OCI-LY3 (cell line): Measurements from ENCODE around the gene CYP27B1.

Experiments used
- H2AFZ ChIP-seq: fragments of 200-600, 300-600 bp; shearing (Covaris generic); 2 replicates; pipeline ENCODE4 v1.6.0; 2014; ENCODE audit warnings: antibody characterized with exemption, low read depth, low read length
- H3K27ac ChIP-seq: fragments of 200-600, 300-600 bp; sonication (generic); 2 replicates; pipeline ENCODE4 v1.5.1; 2014; ENCODE audit warnings: mild to moderate bottlenecking, low read length, moderate library complexity, mixed read lengths
- H3K27me3 ChIP-seq: fragments of 200-600, 300-600 bp; sonication (generic); 2 replicates; pipeline ENCODE4 v1.6.1; 2014; ENCODE audit warnings: low read depth, low read length, mixed read lengths
- H3K36me3 ChIP-seq: fragments of 200-600, 300-600 bp; sonication (generic); replicated peaks from 2 replicates; pipeline ENCODE3; 2014; ENCODE audit warnings: low read depth, low read length, mixed read lengths
- H3K4me1 ChIP-seq: fragments of 300-600, 200-600 bp; sonication (generic); 2 replicates; pipeline ENCODE4 v1.6.1; 2014; ENCODE audit warnings: low read length, mixed read lengths
- H3K4me2 ChIP-seq: fragments of 200-600, 300-600 bp; sonication (generic); 2 replicates; pipeline ENCODE4 v1.6.1; 2014; ENCODE audit warnings: low read length, mixed read lengths
- H3K4me3 ChIP-seq: fragments of 300-600, 200-600 bp; sonication (generic); 2 replicates; pipeline ENCODE4 v1.5.1; 2014; ENCODE audit warnings: antibody characterized with exemption, mild to moderate bottlenecking, low read length, moderate library complexity
- H3K79me2 ChIP-seq: fragments of 300-600, 200-600 bp; shearing (Covaris generic); 2 replicates; pipeline ENCODE4 v1.6.1; 2014; ENCODE audit warnings: mild to moderate bottlenecking, low read length, mixed read lengths
- H3K9ac ChIP-seq: fragments of 300-600, 200-600 bp; shearing (Covaris generic); 2 replicates; pipeline ENCODE4 v1.6.0; 2014; ENCODE audit warnings: mild to moderate bottlenecking, low read length, moderate library complexity
- H3K9me3 ChIP-seq: fragments of 200-600, 300-600 bp; shearing (Covaris generic); 2 replicates; pipeline ENCODE4 v1.6.1; 2014; ENCODE audit warnings: low read length, mixed read lengths; ENCODE audit not compliant: insufficient read depth
- H4K20me1 ChIP-seq: fragments of 200-600, 300-600 bp; sonication (generic); 2 replicates; pipeline ENCODE4 v1.6.1; 2016; ENCODE audit warnings: low read length, mixed read lengths; ENCODE audit not compliant: insufficient read depth
- CTCF ChIP-seq: fragments of 200-600, 300-600 bp; sonication (generic); IDR thresholded peaks from 2 replicates; pipeline ENCODE4 v1.5.1; 2014; ENCODE audit warnings: antibody characterized with exemption, low read length, low read depth
- EZH2phosphoT487 ChIP-seq: fragments of 200-600 bp; shearing (Covaris generic); IDR thresholded peaks from 2 replicates; pipeline ENCODE4 v1.6.1; 2018; ENCODE audit warnings: antibody characterized with exemption, mixed run types, low read depth

Gene CYP27B1

GRCh38 chr12:57744777-57745484 lies 21.9 kb downstream of the CYP27B1 start, which contains the start of gene TSPAN31:
Gene TSPAN31 (plus strand): TSS chr12:57745039. CDS start chr12:57745155, 116 bp downstream.
- Histone ChIP-seq H2AFZ (peak within 1 kb of the TSS; percentile 72; the same call in 1 of the 2 replicates), H4K20me1 (no peaks in the 10 kb centered on the region), H3K4me2 (peak within 1 kb of the TSS; percentile 87), H3K9me3 (no peaks in the 10 kb centered on the region), H3K27me3 (no peaks in the 10 kb centered on the region), H3K4me3 (peak within 1 kb of the TSS; percentile 97), H3K9ac (peak within 1 kb of the TSS; percentile 99), H3K4me1 (peaks cover 30% of the 10 kb centered on the region), H3K79me2 (peaks cover 32% of the 10 kb centered on the region), H3K27ac (peak within 1 kb of the TSS; percentile 81), H3K36me3 (peaks cover 28% of the 10 kb centered on the region)
- no peak for TF ChIP-seq EZH2phosphoT487
- TF ChIP-seq CTCF: no peak

GRCh38 chr12:57744194-57744776 lies 22.6 kb downstream of the CYP27B1 start:
- H3K27me3 ChIP-seq: no peaks in the 10 kb centered on the region
- H3K4me1 ChIP-seq: peaks cover 30% of the 10 kb centered on the region
- H2AFZ ChIP-seq: peak overlapping the region; percentile 72; the same call in 1 of the 2 replicates
- no peaks in the 10 kb centered on the region for H3K9me3 ChIP-seq
- peak overlapping the region; percentile 87 for H3K4me2 ChIP-seq
- peak overlapping the region; percentile 97 for H3K4me3 ChIP-seq
- TF ChIP-seq CTCF (no peak), EZH2phosphoT487 (no peak)
- H4K20me1 ChIP-seq: no peaks in the 10 kb centered on the region
- peak overlapping the region; percentile 99 for H3K9ac ChIP-seq
- peaks cover 26% of the 10 kb centered on the region for H3K79me2 ChIP-seq
- H3K36me3 ChIP-seq: peaks cover 26% of the 10 kb centered on the region
- peak overlapping the region; percentile 81 for H3K27ac ChIP-seq

- Histone ChIP-seq H4K20me1 (no peaks in the 10 kb centered on the region), H2AFZ (peak overlapping the region; percentile 72; the same call in 1 of the 2 replicates), H3K9ac (peak overlapping the region; percentile 99), H3K9me3 (no peaks in the 10 kb centered on the region), H3K27me3 (no peaks in the 10 kb centered on the region), H3K4me3 (peak overlapping the region; percentile 97), H3K4me2 (peak overlapping the region; percentile 87), H3K4me1 (peaks cover 30% of the 10 kb centered on the region), H3K36me3 (peaks cover 21% of the 10 kb centered on the region), H3K27ac (no peak overlapping the region), H3K79me2 (peaks cover 22% of the 10 kb centered on the region)
- no peak for TF ChIP-seq CTCF
- no peak for TF ChIP-seq EZH2phosphoT487
Measured at GRCh38 chr12:57743769-57744168, 23.1 kb downstream of the CYP27B1 start.
